Measurements from ENCODE around the gene F7. TPM values are rescaled to one million over a fixed set of nuclear protein-coding genes. Genes with fewer than 3 reads are reported as not detected.

F7 gene
- total and polyA plus RNA-seq, 9 of the 15 experiments (the other 6 are each of a cell fraction or from before 2014, with no cell fraction given), result not detected

- Histone ChIP-seq H3K4me3 (no peak overlapping the region), H4K20me1 (replicated peaks; ENCODE audit: control insufficient read depth, insufficient read depth, low read length) (no peaks in the 10 kb centered on the region; the same call in 1 of the 2 replicates), H3K4me1 (replicated peaks in 1 of 2; ENCODE audit: control insufficient read depth in 2 of 2, insufficient read depth in 2 of 2, low read length in 2 of 2) (peaks cover 0 to 6% of the 10 kb centered on the region in 2 experiments; a peak in 1 of 5 replicates), H3K36me3 (ENCODE audit: control insufficient read depth, insufficient read depth, low read length) (no peaks in the 10 kb centered on the region), H2AFZ (ENCODE audit: low read depth, low read length) (no peak overlapping the region), H3K9me1 (ENCODE audit: control insufficient read depth, insufficient read depth, low read length) (no peaks in the 10 kb centered on the region), H3K9me3 (replicated peaks; ENCODE audit: control insufficient read depth, insufficient read depth, low read depth, low read length) (no peaks in the 10 kb centered on the region), H3K27ac (ENCODE audit: extremely low read depth, low read depth, low read length) (no peak overlapping the region), H3K79me2 (ENCODE audit: control insufficient read depth, insufficient read depth, low read length) (no peaks in the 10 kb centered on the region), H3K9ac (ENCODE audit: insufficient read depth in 1 of 2, low read depth in 2 of 2, low read length in 2 of 2) (no peak overlapping the region), H3K4me2 (ENCODE audit: insufficient read depth, low read length) (no peak overlapping the region), H3K27me3 (ENCODE audit: control insufficient read depth in 2 of 2, insufficient read depth in 2 of 2, low read length in 2 of 2) (peaks cover 30 to 79% of the 10 kb centered on the region in 2 experiments)
- FAIRE-seq, result no peak
- no TSS peak for BruUV-seq (replicated peaks)
- ATAC-seq, result no peak
- intact Hi-C loops (cut with micrococcal nuclease), result no loop called here
- in situ Hi-C loops (cut with MboI), result no loop called here
- POLR2A ChIA-PET, result no interaction called here
- no peak for TF ChIP-seq FUS (optimal IDR thresholded peaks at IDR 0.05; ENCODE audit: low read depth, low read length)
- no peak for TF ChIP-seq NELFE (IDR thresholded peaks at IDR 0.05; ENCODE audit: insufficient read depth, insufficient read length)
- TF ChIP-seq HNRNPUL1 (IDR thresholded peaks at IDR 0.05; ENCODE audit: low read length), result no peak
- no peak for TF ChIP-seq RBM14 (IDR thresholded peaks at IDR 0.05; ENCODE audit: borderline replicate concordance, insufficient read depth, low read depth, low read length)
- TF ChIP-seq DDX20 (tag; IDR thresholded peaks at IDR 0.05; ENCODE audit: low read depth), result no peak
- TF ChIP-seq NFE2 (IDR thresholded peaks at IDR 0.05; ENCODE audit: low read depth), result no peak
- no peak for TF ChIP-seq ZHX1 (conservative IDR thresholded peaks at IDR 0.05; ENCODE audit: low read length)
- no peak for TF ChIP-seq TCF3 (CRISPR knock-in tag; IDR thresholded peaks at IDR 0.05)
- TF ChIP-seq ZNF668 (CRISPR knock-in tag; IDR thresholded peaks at IDR 0.05), result no peak
- TF ChIP-seq ZNF445 (CRISPR knock-in tag; IDR thresholded peaks at IDR 0.05; ENCODE audit: low read depth), result no peak
- TF ChIP-seq RUNX1 (IDR thresholded peaks at IDR 0.05; ENCODE audit: low read depth), result no peak
- no peak for TF ChIP-seq PRMT5 (CRISPR knock-in tag; IDR thresholded peaks at IDR 0.05)
- no peak for TF ChIP-seq DEAF1 (CRISPR knock-in tag; IDR thresholded peaks at IDR 0.05)
- DNase-seq (ENCODE audit: extremely low read depth in 1 of 4, low spot score in 3 of 4), result no peak
- CTCF ChIA-PET (ENCODE audit: low intra/inter-chr PET ratio), result no interaction called here
- WGBS (ENCODE audit: insufficient coverage, low coverage, missing lambda C conversion rate), result 3% methylated on average over 7 of the region's 7 CpGs
Measured at GRCh38 chr13:113097651-113098050, 7.9 kb upstream of the F7 start.
